A549 (cell line): ENCODE data around the gene OR4F6. TPM values are rescaled to one million over a fixed set of nuclear protein-coding genes. Genes with fewer than 3 reads are reported as not detected.

Experiments used
- ATAC-seq, 2 experiments: fragments of 200-7000 bp in 1 of 2; fragments of >200 bp in 1 of 2; cut with Nextera tagmentation in 1 of 2; cut with Tn5 transposase in 1 of 2; 3 replicates each; pipeline versions ENCODE4 v1.8.0 to v1.9.1; 2018 to 2020; ENCODE audit warnings: mild to moderate bottlenecking in 1 of 2, moderate library complexity in 1 of 2
- CTCF ChIA-PET: fragments of 300-600 bp; sonication (Branson Sonifier 250); formaldehyde crosslinking; extraction: SDS; loops from one replicate; lab custom pipeline; 2021; ENCODE audit warnings: antibody characterized with exemption, inconsistent platforms; lab: Yijun Ruan, JAX
- POLR2A ChIA-PET: fragments of 350-600 bp; formaldehyde crosslinking; extraction: SDS; loops from one replicate; lab custom pipeline; 2021; ENCODE audit warnings: antibody characterized with exemption, inconsistent platforms; lab: Yijun Ruan, JAX
- DNase-seq, 2 experiments: peaks; one replicate each; pipeline versions ENCODE4 v3.0.0 to v3.0.0-alpha.2; 2011 to 2016; ENCODE audit warnings: low read depth in 1 of 2, low spot score in 1 of 2
- FAIRE-seq: peaks from 2 replicates; lab custom pipeline; 2011; peaks lifted over from hg19 to GRCh38; lab: Jason Lieb, UNC
- H3K27ac ChIP-seq, 2 experiments: fragments of >200 bp; sonication (Bioruptor Twin); formaldehyde crosslinking; 3 replicates each; pipeline ENCODE4 v1.5.1; 2016 to 2017
- H3K4me1 ChIP-seq: fragments of >200 bp; sonication (Bioruptor Twin); formaldehyde crosslinking; 3 replicates; pipeline ENCODE4 v1.6.1; 2016
- H3K4me2 ChIP-seq: fragments of >200 bp; sonication (Bioruptor Twin); formaldehyde crosslinking; 3 replicates; pipeline ENCODE4 v1.6.1; 2016
- H3K4me3 ChIP-seq: fragments of >200 bp; sonication (Bioruptor Twin); formaldehyde crosslinking; 3 replicates; pipeline ENCODE4 v1.5.1; 2016
- H3K9me3 ChIP-seq: fragments of >200 bp; sonication (Bioruptor Twin); formaldehyde crosslinking; 3 replicates; pipeline ENCODE4 v1.6.1; 2016
- BCL3 ChIP-seq: fragments of >200 bp; sonication (Bioruptor Twin); formaldehyde crosslinking; IDR thresholded peaks from 3 replicates; pipeline ENCODE4 v1.6.1; 2016
- CBX8 ChIP-seq: fragments of 200-600 bp; sonication (generic); IDR thresholded peaks from 2 replicates; pipeline ENCODE4 v1.6.1; 2016
- CEBPB ChIP-seq, 2 experiments: fragments of >200 bp in 1 of 2; sonication (Bioruptor Twin) in 1 of 2; formaldehyde crosslinking in 1 of 2; IDR thresholded peaks; 2 replicates each; pipeline ENCODE4 v1.6.1; 2012 to 2016
- CHD4 ChIP-seq: fragments of 200-600 bp; sonication (generic); IDR thresholded peaks from 2 replicates; pipeline ENCODE4 v1.6.1; 2016; ENCODE audit warnings: antibody characterized with exemption, mild to moderate bottlenecking, borderline replicate concordance
- CTCF ChIP-seq: fragments of >200 bp; sonication (Bioruptor Twin); formaldehyde crosslinking; IDR thresholded peaks from 3 replicates; pipeline ENCODE4 v1.5.1; 2016
- EHF ChIP-seq: fragments of 250-450 bp; sonication (Bioruptor Pico); IDR thresholded peaks from 2 replicates; pipeline ENCODE4 v1.5.0; 2020; ENCODE audit warnings: mild to moderate bottlenecking
- EHMT2 ChIP-seq: fragments of 200-600 bp; sonication (generic); IDR thresholded peaks from 2 replicates; pipeline ENCODE4 v1.6.1; 2016; ENCODE audit warnings: antibody characterized with exemption, low read depth, mild to moderate bottlenecking, moderate library complexity
- ELK1 ChIP-seq: fragments of 150-350 bp; IDR thresholded peaks from 2 replicates; pipeline ENCODE4 v1.6.1; 2014; ENCODE audit warnings: low read depth, mild to moderate bottlenecking, low read length
- EP300 ChIP-seq, 2 experiments: fragments of >200 bp; sonication (Bioruptor Twin); formaldehyde crosslinking; IDR thresholded peaks; 2 replicates in 1 of 2; 3 replicates in 1 of 2; pipeline ENCODE4 v1.6.1; 2016 to 2017
- FOXS1 ChIP-seq: fragments of 250-450 bp; sonication (Bioruptor Pico); IDR thresholded peaks from 2 replicates; pipeline ENCODE4 v1.5.0; 2020; ENCODE audit warnings: mild to moderate bottlenecking, moderate library complexity
- HES2 ChIP-seq: fragments of >200 bp; sonication (Bioruptor Twin); formaldehyde crosslinking; IDR thresholded peaks from 2 replicates; pipeline ENCODE4 v1.6.1; 2016
- JUNB ChIP-seq: fragments of >200 bp; sonication (Bioruptor Twin); formaldehyde crosslinking; IDR thresholded peaks from 2 replicates; pipeline ENCODE4 v1.6.1; 2016
- MAX ChIP-seq: IDR thresholded peaks from 2 replicates; pipeline ENCODE4 v1.6.1; 2012
- MAZ ChIP-seq: fragments of 150-350 bp; IDR thresholded peaks from 2 replicates; pipeline ENCODE4 v1.6.1; 2014; ENCODE audit warnings: antibody characterized with exemption, low read depth, low read length, borderline replicate concordance
- MYC ChIP-seq: IDR thresholded peaks from 2 replicates; pipeline ENCODE4 v1.6.1; 2012; ENCODE audit warnings: mild to moderate bottlenecking, inconsistent platforms, low read length, improper control_type of control experiment, borderline replicate concordance
- NFE2L2 ChIP-seq: fragments of 150-350 bp; conservative IDR thresholded peaks from 2 replicates; pipeline ENCODE4 v1.6.1; 2014; ENCODE audit warnings: low read length
- NPAS2 ChIP-seq: fragments of 250-450 bp; sonication (Bioruptor Pico); IDR thresholded peaks from 2 replicates; pipeline ENCODE4 v1.8.0; 2022; ENCODE audit warnings: mild to moderate bottlenecking, moderate library complexity, borderline replicate concordance
- NR3C1 ChIP-seq: fragments of >200 bp; sonication (Bioruptor Twin); formaldehyde crosslinking; IDR thresholded peaks from 3 replicates; pipeline ENCODE4 v1.6.1; 2017
- PBX3 ChIP-seq: IDR thresholded peaks from 2 replicates; pipeline ENCODE4 v1.6.1; 2012
- RAD21 ChIP-seq, 2 experiments: fragments of >200 bp in 1 of 2; sonication (Bioruptor Twin) in 1 of 2; formaldehyde crosslinking in 1 of 2; IDR thresholded peaks in 1 of 2; conservative IDR thresholded peaks in 1 of 2; 2 replicates in 1 of 2; 3 replicates in 1 of 2; pipeline ENCODE4 v1.6.1; 2012 to 2018; ENCODE audit warnings: inconsistent platforms in 1 of 2
- RARB ChIP-seq: fragments of 250-450 bp; sonication (Bioruptor Pico); IDR thresholded peaks from 2 replicates; pipeline ENCODE4 v1.8.0; 2021; ENCODE audit warnings: mild to moderate bottlenecking, moderate library complexity
- REST ChIP-seq: fragments of 200-600 bp; sonication (generic); IDR thresholded peaks from 2 replicates; pipeline ENCODE4 v1.6.1; 2016; ENCODE audit warnings: antibody characterized with exemption, mild to moderate bottlenecking, moderate library complexity
- RFX5 ChIP-seq: fragments of 450-650 bp; IDR thresholded peaks from 2 replicates; pipeline ENCODE4 v1.7.1; 2014; ENCODE audit warnings: antibody characterized with exemption, mild to moderate bottlenecking, moderate library complexity
- RNF2 ChIP-seq: fragments of 200-600 bp; sonication (generic); IDR thresholded peaks from 2 replicates; pipeline ENCODE4 v1.6.1; 2016; ENCODE audit warnings: low read depth, mild to moderate bottlenecking, antibody characterized with exemption, moderate library complexity, borderline replicate concordance
- TP53 ChIP-seq: fragments of 250-450 bp; sonication (Bioruptor Pico); IDR thresholded peaks from 2 replicates; pipeline ENCODE4 v1.5.0; 2021; ENCODE audit warnings: mild to moderate bottlenecking, moderate library complexity
- USF2 ChIP-seq: fragments of 450-650 bp; IDR thresholded peaks from 2 replicates; pipeline ENCODE4 v1.6.1; 2014; ENCODE audit warnings: antibody characterized with exemption
- ZC3H11A ChIP-seq: fragments of 450-650 bp; IDR thresholded peaks from 2 replicates; pipeline ENCODE4 v1.6.1; 2014; ENCODE audit warnings: antibody characterized with exemption, mild to moderate bottlenecking
- ZNF302 ChIP-seq: fragments of 250-450 bp; sonication (Bioruptor Pico); IDR thresholded peaks from 2 replicates; pipeline ENCODE4 v1.9.0; 2021; ENCODE audit warnings: inconsistent platforms, mild to moderate bottlenecking, moderate library complexity
- WGBS: methylation state at CpG from one replicate; pipeline ENCODE4 v1.1.6; 2017; ENCODE audit errors: missing lambda C conversion rate; 5-methylcytosine and 5-hydroxymethylcytosine counted together
- polyA plus RNA-seq, 4 experiments: library from polyadenylated mRNA; depleted of rRNA in 3 of 4; stranded (reverse); fragments of >200 nt; fragmentation: RNase III in 1 of 4; extraction: RNeasy Plus Mini Kit Qiagen cat#74134 plus additional on column Dnase treatment in 1 of 4; gene quantifications; 2 replicates in 3 of 4; 3 replicates in 1 of 4; pipeline ENCODE4 v1.2.3, GENCODE V29; 2011 to 2017

Gene OR4F6
- polyA plus RNA-seq, 2 of the 4 experiments (the other 2 are of a cell fraction), result not detected

GRCh38 chr15:101781928-101782327 is 21.4 kb upstream of the OR4F6 start:
- no peaks in the 10 kb centered on the region for H3K9me3 ChIP-seq
- POLR2A ChIA-PET, result no interaction called here
- no peak overlapping the region for H3K27ac ChIP-seq
- CTCF ChIA-PET, result no interaction called here
- H3K4me2 ChIP-seq, result no peak overlapping the region
- DNase-seq, result no peak
- ATAC-seq, result no peak
- TF ChIP-seq BCL3 (no peak), USF2 (no peak), CBX8 (no peak), NFE2L2 (no peak), EP300 (IDR thresholded peaks at IDR 0.05) (no peak), RAD21 (conservative IDR thresholded peaks at IDR 0.05 in 1 of 2, IDR thresholded peaks at IDR 0.05 in 1 of 2) (no peak), NR3C1 (no peak), CHD4 (no peak), EHMT2 (no peak), JUNB (no peak), FOXS1 (no peak), MAX (no peak)
- H3K4me3 ChIP-seq, result no peak overlapping the region
- H3K4me1 ChIP-seq, result no peaks in the 10 kb centered on the region
- 44% methylated on average over 9 of the region's 9 CpGs for WGBS
- no peak for FAIRE-seq

- ATAC-seq (no peak), FAIRE-seq (no peak), DNase-seq (no peak)
- Histone ChIP-seq H3K4me3 (no peak overlapping the region), H3K4me2 (no peak overlapping the region), H3K27ac (no peak overlapping the region), H3K4me1 (no peaks in the 10 kb centered on the region)
- POLR2A ChIA-PET, result no interaction called here
- CTCF ChIA-PET, result no interaction called here
- TF ChIP-seq CTCF (no peak), TP53 (no peak), CEBPB (IDR thresholded peaks at IDR 0.05) (no peak), RARB (CRISPR knock-in tag) (no peak), MYC (no peak), EHF (CRISPR knock-in tag) (no peak), REST (no peak), RNF2 (no peak), JUNB (no peak), ZNF302 (CRISPR knock-in tag) (no peak), MAZ (no peak), PBX3 (no peak), RAD21 (conservative IDR thresholded peaks at IDR 0.05 in 1 of 2, IDR thresholded peaks at IDR 0.05 in 1 of 2) (no peak), HES2 (no peak), EP300 (IDR thresholded peaks at IDR 0.05) (no peak), ZC3H11A (no peak), ELK1 (no peak), NPAS2 (CRISPR knock-in tag) (no peak), RFX5 (no peak)
- TF ChIP-seq, all 56 proteins: peak for 0
- 0% methylated on average over 2 of the region's 2 CpGs for WGBS
- H3K9me3 ChIP-seq, result no peaks in the 10 kb centered on the region
Measured at GRCh38 chr15:101784644-101785043, 18.7 kb upstream of the OR4F6 start.
